ENCODE measurements around the gene MLN.

- TF ChIP-seq CTCF (IDR thresholded peaks at IDR 0.05; ENCODE audit: low read length): no peak
- TF ChIP-seq EZH2 (IDR thresholded peaks at IDR 0.05; ENCODE audit: borderline replicate concordance, low read length): no peak
Measured at GRCh38 chr6:33833599-33833998, 29.8 kb upstream of the MLN start.
